Sigmoid colon (tissue), 7 donors: ENCODE data around the gene CAMKV. TPM values are rescaled to one million over a fixed set of nuclear protein-coding genes. Genes with fewer than 3 reads are reported as not detected.
A peak's percentile ranks its signal among the peaks of the same experiment; 100 is the strongest.

ENCODE experiments used
- DNase-seq: peaks from one replicate; pipeline ENCODE4 v3.0.0-alpha.2; 2019
- H3K27ac ChIP-seq, 4 donors: fragments of 200-600 bp; sonication (generic); one replicate each; pipeline ENCODE4 v1.5.1; 2016 to 2019; ENCODE audit warnings: mild to moderate bottlenecking in 1 of 4
- H3K27me3 ChIP-seq, 3 donors: fragments of 200-600 bp; sonication (generic); one replicate each; pipeline ENCODE4 v1.5.1; 2019; ENCODE audit warnings: mild to moderate bottlenecking in 1 of 3
- H3K36me3 ChIP-seq, 4 donors: fragments of 200-600 bp; sonication (generic); one replicate each; pipeline ENCODE4 v1.5.1; 2016 to 2019
- H3K4me1 ChIP-seq, 4 donors: fragments of 200-600 bp; sonication (generic); one replicate each; pipeline ENCODE4 v1.5.1; 2017 to 2019
- H3K4me3 ChIP-seq, 4 donors: fragments of 200-600 bp; sonication (generic); one replicate each; pipeline ENCODE4 v1.5.1; 2017 to 2019; ENCODE audit warnings: mild to moderate bottlenecking in 2 of 4, moderate library complexity in 1 of 4
- H3K9me3 ChIP-seq, 4 donors: fragments of 200-600 bp in 3 of 4; sonication (generic) in 3 of 4; one replicate each; pipeline versions ENCODE4 v1.5.1 to v1.6.1; 2013 to 2019
- EP300 ChIP-seq, 4 donors: sonication (generic); formaldehyde crosslinking; IDR thresholded peaks; one replicate each; pipeline ENCODE4 v1.6.1; 2017; ENCODE audit warnings: antibody characterized with exemption in 4 of 4
- POLR2A ChIP-seq, 2 donors: fragments of 450-650 bp; IDR thresholded peaks; one replicate each; pipeline ENCODE4 v1.6.1; 2016; ENCODE audit warnings: antibody characterized with exemption in 2 of 2, mild to moderate bottlenecking in 2 of 2, moderate library complexity in 2 of 2
- POLR2AphosphoS5 ChIP-seq, 4 donors: sonication (generic); formaldehyde crosslinking; IDR thresholded peaks; one replicate each; pipeline ENCODE4 v1.6.1; 2017; ENCODE audit warnings: antibody characterized with exemption in 4 of 4
- WGBS, 2 donors: extraction: QIAGEN DNeasy Blood & Tissue Kit; methylation state at CpG; one replicate each; pipeline ENCODE4 v1.1.7; 2013; 5-methylcytosine and 5-hydroxymethylcytosine counted together
- intact Hi-C: fragments of 100-400 bp; cut with DNase I; formaldehyde crosslinking; loops from one replicate; pipeline ENCODE4 v1.15.1; 2023
- polyA plus RNA-seq, 3 donors: library from polyadenylated mRNA; stranded (reverse); fragments of 200-250 nt; gene quantifications; one replicate each; pipeline ENCODE4 v1.2.3, GENCODE V29; 2013
- total RNA-seq, 4 donors: library from RNA; depleted of rRNA; stranded (reverse); fragments of >200 nt; gene quantifications; one replicate each; pipeline ENCODE4 v1.1.0, GENCODE V29; 2016
- TF ChIP-seq, protein P1 (sequence below), 4 experiments: fragments of 450-650 bp in 3 of 4; fragments of 200-600 bp in 1 of 4; IDR thresholded peaks; one replicate each; pipeline ENCODE4 v1.5.1; 2016 to 2019; ENCODE audit warnings: antibody characterized with exemption in 4 of 4, mild to moderate bottlenecking in 3 of 4, moderate library complexity in 2 of 4
- donor health status: healthy with polysubstance abuse.
- donor health status: Bipolar disorder and iron deficiency.
- donor health status: healthy.

The CAMKV gene
- total and polyA plus RNA-seq, 7 donors: 0.12 TPM; not detected in 6

DNA sequence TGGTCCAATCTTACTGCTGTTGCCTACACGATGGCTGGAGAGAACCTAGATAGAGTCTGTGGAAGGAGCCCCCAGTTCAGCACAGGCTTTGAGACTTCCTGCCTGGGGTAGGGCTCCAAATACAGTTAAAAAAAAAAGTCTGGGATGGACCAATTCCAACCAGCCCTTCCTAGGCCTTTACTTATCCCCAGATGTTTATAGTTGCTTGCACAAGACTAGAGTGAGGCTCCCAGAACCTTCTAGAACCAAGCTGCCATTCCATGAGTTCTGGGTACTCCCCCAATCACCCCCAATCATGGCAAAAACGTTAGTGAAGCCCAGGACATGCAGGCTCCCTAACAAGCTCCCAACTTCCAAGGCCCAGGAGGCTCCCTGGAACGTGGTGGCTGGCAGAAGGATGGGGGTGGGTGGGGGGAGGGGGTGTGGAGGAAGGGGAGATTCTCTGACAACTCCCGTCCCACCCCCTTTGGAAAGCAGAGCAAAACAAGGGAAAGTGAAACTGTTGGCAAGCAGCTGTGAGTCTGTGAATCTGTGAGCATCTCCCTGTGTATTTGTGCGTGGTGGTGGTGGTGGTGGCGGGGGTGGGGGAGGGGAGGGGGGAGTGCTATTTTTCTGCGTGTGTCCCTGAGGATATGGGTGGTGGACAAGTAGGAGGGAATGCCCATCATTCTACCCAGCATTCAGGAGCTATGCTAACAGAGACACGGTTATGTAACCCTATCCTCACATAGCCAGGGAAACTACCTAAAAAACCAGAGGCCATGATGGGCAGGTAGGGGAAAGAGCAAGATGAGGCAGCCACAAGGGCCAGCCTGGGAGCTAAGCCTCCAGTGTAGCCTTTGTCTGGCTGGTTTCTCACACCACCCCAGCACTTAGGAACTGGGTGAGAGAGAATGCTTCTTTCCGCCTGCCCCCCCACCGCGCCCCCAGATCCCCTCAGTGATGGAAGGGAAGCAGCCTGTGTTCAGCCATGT is 31.9 kb upstream of the CAMKV start:
- intact Hi-C loops: loop anchor here (5.0 kb wide), 1 partner anchor 199 kb away; no protein-coding TSS in a partner anchor
- Histone ChIP-seq H3K36me3 (peaks cover 0 to 6% (median 0%) of the 10 kb centered on the region in 4 donors), H3K27ac (peak overlapping the region; percentile 14 to 39 (median 28)), H3K27me3 (no peaks in the 10 kb centered on the region), H3K4me3 (no peak overlapping the region), H3K9me3 (no peaks in the 10 kb centered on the region), H3K4me1 (peaks cover 0 to 44% (median 22%) of the 10 kb centered on the region in 4 donors)
- WGBS, 2 donors: 45 to 51% methylated on average over 11 of the region's 11 CpGs
- TF ChIP-seq EP300 (IDR thresholded peaks at IDR 0.05): no peak
- DNase-seq: no peak

DNA sequence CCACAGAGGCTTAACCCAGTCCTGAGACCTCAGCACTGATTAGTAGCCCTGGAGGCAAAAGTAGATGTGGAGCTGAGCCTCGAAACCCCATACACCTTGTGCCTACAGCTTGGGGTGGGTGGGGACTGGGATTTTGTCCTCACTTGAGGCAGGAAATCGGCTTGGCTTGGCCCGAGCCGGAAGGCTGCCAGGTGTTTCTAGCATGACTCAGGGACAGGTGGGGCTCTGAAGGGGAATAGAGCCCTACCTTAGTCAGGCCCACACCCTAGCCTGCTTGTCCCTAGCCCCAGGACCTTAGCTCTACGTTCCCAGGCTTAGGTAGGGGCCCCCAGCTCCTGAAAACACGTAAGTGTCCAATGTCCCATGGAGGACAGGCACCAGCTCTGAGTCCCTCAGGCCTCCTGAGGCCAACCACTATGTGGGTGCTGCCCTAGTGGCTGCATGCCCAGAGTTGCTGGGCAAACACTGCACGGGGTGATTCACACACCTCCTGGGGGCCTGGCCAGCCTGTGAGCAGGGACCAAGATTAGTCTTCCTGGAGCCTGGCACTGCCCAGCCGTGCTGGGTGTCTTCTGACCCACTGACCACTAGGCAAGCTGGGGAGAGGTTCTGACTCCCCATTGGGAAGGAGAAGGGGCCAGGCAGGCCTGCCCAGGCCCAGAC is 30.9 kb upstream of the CAMKV start:
- 17 to 64% methylated on average over 8 of the region's 8 CpGs for WGBS, 2 donors
- H3K4me3 ChIP-seq: no peak overlapping the region
- H3K27ac ChIP-seq: peak overlapping the region; percentile 14 to 39 (median 28)
- H3K9me3 ChIP-seq: no peaks in the 10 kb centered on the region
- no peak for DNase-seq
- peaks cover 0 to 7% (median 0%) of the 10 kb centered on the region in 4 donors for H3K36me3 ChIP-seq
- intact Hi-C loops: loop anchor here (5.0 kb wide), 1 partner anchor 198 kb away; no protein-coding TSS in a partner anchor
- H3K4me1 ChIP-seq: peaks cover 0 to 33% (median 12%) of the 10 kb centered on the region in 4 donors
- TF ChIP-seq POLR2AphosphoS5 (IDR thresholded peaks at IDR 0.05) (no peak), EP300 (IDR thresholded peaks at IDR 0.05) (no peak), POLR2A (IDR thresholded peaks at IDR 0.05) (no peak)
- TF ChIP-seq, protein P1, sequence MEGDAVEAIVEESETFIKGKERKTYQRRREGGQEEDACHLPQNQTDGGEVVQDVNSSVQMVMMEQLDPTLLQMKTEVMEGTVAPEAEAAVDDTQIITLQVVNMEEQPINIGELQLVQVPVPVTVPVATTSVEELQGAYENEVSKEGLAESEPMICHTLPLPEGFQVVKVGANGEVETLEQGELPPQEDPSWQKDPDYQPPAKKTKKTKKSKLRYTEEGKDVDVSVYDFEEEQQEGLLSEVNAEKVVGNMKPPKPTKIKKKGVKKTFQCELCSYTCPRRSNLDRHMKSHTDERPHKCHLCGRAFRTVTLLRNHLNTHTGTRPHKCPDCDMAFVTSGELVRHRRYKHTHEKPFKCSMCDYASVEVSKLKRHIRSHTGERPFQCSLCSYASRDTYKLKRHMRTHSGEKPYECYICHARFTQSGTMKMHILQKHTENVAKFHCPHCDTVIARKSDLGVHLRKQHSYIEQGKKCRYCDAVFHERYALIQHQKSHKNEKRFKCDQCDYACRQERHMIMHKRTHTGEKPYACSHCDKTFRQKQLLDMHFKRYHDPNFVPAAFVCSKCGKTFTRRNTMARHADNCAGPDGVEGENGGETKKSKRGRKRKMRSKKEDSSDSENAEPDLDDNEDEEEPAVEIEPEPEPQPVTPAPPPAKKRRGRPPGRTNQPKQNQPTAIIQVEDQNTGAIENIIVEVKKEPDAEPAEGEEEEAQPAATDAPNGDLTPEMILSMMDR (IDR thresholded peaks at IDR 0.05): no peak
- no peaks in the 10 kb centered on the region for H3K27me3 ChIP-seq

DNA sequence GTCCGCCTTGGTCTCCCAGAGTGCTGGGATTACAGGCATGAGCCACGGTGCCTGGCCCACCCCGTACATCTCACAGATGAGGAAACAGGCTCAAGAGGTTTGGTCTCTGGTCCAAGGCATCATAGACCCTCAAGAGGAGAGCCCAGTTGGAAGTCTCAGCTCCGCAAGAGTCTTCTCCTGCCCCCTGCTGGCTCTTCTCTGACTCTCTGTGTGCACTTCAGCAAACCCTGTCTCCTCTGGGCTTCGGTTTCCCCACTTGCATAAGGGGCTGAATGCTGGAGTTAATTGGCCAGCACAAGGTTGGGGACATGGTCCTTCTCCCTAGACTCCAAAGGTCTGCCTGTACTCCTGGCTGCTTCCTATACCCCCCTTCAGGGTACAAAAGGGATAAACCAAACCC is 30.1 kb upstream of the CAMKV start:
- peak overlapping the region in 1 of 4 donors; percentile 27 for H3K27ac ChIP-seq
- H3K27me3 ChIP-seq: no peaks in the 10 kb centered on the region
- no peaks in the 10 kb centered on the region for H3K9me3 ChIP-seq
- intact Hi-C loops: loop anchor here (5.0 kb wide), 1 partner anchor 198 kb away; no protein-coding TSS in a partner anchor
- TF ChIP-seq, protein P1 (IDR thresholded peaks at IDR 0.05): no peak
- TF ChIP-seq POLR2A (IDR thresholded peaks at IDR 0.05) (no peak), EP300 (IDR thresholded peaks at IDR 0.05) (no peak), POLR2AphosphoS5 (IDR thresholded peaks at IDR 0.05) (no peak)
- H3K4me1 ChIP-seq: peaks cover 0 to 29% (median 8%) of the 10 kb centered on the region in 4 donors
- no peak for DNase-seq
- H3K4me3 ChIP-seq: no peak overlapping the region
- peaks cover 0 to 7% (median 0%) of the 10 kb centered on the region in 4 donors for H3K36me3 ChIP-seq
- WGBS, 2 donors: 78 to 89% methylated on average over 5 of the region's 5 CpGs

- intact Hi-C loops: no loop called here
- TF ChIP-seq EP300 (IDR thresholded peaks at IDR 0.05) (no peak), POLR2AphosphoS5 (IDR thresholded peaks at IDR 0.05) (no peak), POLR2A (IDR thresholded peaks at IDR 0.05) (no peak)
- TF ChIP-seq, protein P1 (IDR thresholded peaks at IDR 0.05): no peak
- Histone ChIP-seq H3K36me3 (peaks cover 0 to 7% (median 0%) of the 10 kb centered on the region in 4 donors), H3K9me3 (no peaks in the 10 kb centered on the region), H3K4me1 (peaks cover 0 to 29% (median 5%) of the 10 kb centered on the region in 4 donors), H3K27me3 (no peaks in the 10 kb centered on the region), H3K4me3 (no peak overlapping the region), H3K27ac (no peak overlapping the region)
- 68 to 79% methylated on average over 6 of the region's 6 CpGs for WGBS, 2 donors
- DNase-seq: no peak
These were observed 29.3 kb upstream of the CAMKV start for GRCh38 chr3:49898991-49899390.

GRCh38 chr3:49896345-49896744 is 26.6 kb upstream of the CAMKV start:
- Histone ChIP-seq H3K36me3 (peaks cover 0 to 7% (median 0%) of the 10 kb centered on the region in 4 donors), H3K9me3 (no peaks in the 10 kb centered on the region), H3K27me3 (no peaks in the 10 kb centered on the region), H3K27ac (no peak overlapping the region), H3K4me3 (no peak overlapping the region), H3K4me1 (peaks cover 0 to 12% (median 0%) of the 10 kb centered on the region in 4 donors)
- no peak for DNase-seq
- 89 to 91% methylated on average over 5 of the region's 5 CpGs for WGBS, 2 donors
- TF ChIP-seq EP300 (IDR thresholded peaks at IDR 0.05) (no peak), POLR2AphosphoS5 (IDR thresholded peaks at IDR 0.05) (no peak), POLR2A (IDR thresholded peaks at IDR 0.05) (no peak)
- TF ChIP-seq, protein P1 (IDR thresholded peaks at IDR 0.05): no peak
- intact Hi-C loops: no loop called here
